Measurements from ENCODE around the gene SLC2A4RG. TPM values are rescaled to one million over a fixed set of nuclear protein-coding genes. Genes with fewer than 3 reads are reported as not detected.

The SLC2A4RG gene
- total RNA-seq, 1 donor from 2014 or later = 38.3 TPM

DNA sequence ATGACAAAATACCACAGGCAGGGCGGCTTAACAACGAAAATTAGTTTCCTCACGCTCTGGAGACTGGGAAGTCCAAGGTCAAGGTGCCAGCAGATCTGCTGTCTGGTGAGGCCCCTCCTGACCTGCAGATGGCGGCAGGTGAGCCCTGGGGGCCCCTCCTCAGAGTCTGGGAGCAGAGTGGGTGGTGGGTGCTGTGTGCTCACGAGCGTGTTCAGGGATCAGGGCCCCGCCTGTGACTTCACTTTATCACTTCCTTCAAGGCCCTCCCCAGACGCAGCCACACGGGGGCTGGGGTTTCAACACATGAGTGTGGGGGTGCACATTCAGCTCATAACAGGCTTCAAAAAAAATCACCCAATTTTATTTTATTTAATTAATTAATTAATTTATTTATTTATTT lies 39.3 kb downstream of the SLC2A4RG start:
- no peak overlapping the region for H3K4me3 Mint-ChIP-seq
- intact Hi-C loops (cut with micrococcal nuclease) = no loop called here
- H3K9me3 Mint-ChIP-seq = no peaks in the 10 kb centered on the region
- H3K36me3 Mint-ChIP-seq (ENCODE audit: low read depth) = no peaks in the 10 kb centered on the region
- H3K27ac Mint-ChIP-seq = no peak overlapping the region
- DNase-seq (ENCODE audit: low spot score) = no peak
- H3K27me3 Mint-ChIP-seq (ENCODE audit: insufficient read depth) = peaks cover 3% of the 10 kb centered on the region
- H3K4me1 Mint-ChIP-seq (ENCODE audit: low read depth) = peaks cover 7% of the 10 kb centered on the region

DNA sequence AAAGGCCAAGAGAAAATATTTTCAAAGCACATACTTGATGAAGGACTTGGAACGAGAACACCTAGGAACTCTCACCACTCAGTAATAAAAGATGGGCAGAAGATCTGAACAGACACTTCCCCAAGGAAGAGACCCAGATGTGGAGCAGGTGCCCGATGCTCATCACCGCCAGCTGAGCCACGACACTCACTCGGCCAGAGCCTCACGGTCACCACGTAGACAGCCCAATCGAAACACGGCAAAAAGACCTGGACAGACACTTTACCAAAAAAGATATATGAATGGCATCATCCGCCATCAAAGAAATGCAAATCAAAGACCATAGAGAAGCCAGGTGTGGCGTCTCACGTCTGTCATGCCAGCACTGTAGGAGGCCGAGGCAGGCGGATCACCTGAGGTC lies 41.6 kb downstream of the SLC2A4RG start:
- no peaks in the 10 kb centered on the region for H3K36me3 Mint-ChIP-seq (ENCODE audit: low read depth)
- no peak for DNase-seq (ENCODE audit: low spot score)
- H3K4me3 Mint-ChIP-seq = no peak overlapping the region
- H3K27me3 Mint-ChIP-seq (ENCODE audit: insufficient read depth) = peaks cover 3% of the 10 kb centered on the region
- H3K27ac Mint-ChIP-seq = no peak overlapping the region
- H3K4me1 Mint-ChIP-seq (ENCODE audit: low read depth) = peaks cover 7% of the 10 kb centered on the region
- intact Hi-C loops (cut with micrococcal nuclease) = no loop called here
- H3K9me3 Mint-ChIP-seq = no peaks in the 10 kb centered on the region

DNA sequence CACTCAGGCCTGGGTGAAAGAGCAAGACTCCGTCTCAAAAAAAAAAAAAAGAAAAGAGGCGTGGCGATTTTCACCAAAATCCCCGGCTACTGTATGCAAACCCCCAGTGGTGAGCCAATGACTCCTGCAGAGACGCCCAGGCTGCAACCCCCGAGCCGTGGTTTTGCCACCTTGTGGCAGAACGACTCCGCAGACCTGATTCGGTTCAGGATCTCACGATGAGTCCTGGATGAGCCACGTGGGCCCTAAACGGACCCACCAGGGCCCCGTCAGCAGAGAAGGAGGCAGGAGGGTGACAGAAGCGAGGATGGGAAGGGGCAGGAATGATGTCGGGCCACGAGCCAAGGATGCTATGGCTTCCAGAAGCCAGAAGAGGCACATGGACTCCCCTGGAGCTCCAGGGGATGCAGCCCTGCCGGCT lies 42.5 kb downstream of the SLC2A4RG start:
- Mint-ChIP-seq H3K4me3 (no peak overlapping the region), H3K4me1 (ENCODE audit: low read depth) (peaks cover 7% of the 10 kb centered on the region), H3K27ac (no peak overlapping the region), H3K9me3 (no peaks in the 10 kb centered on the region), H3K27me3 (ENCODE audit: insufficient read depth) (peaks cover 3% of the 10 kb centered on the region), H3K36me3 (ENCODE audit: low read depth) (no peaks in the 10 kb centered on the region)
- intact Hi-C loops (cut with micrococcal nuclease) = no loop called here
- no peak for DNase-seq (ENCODE audit: low spot score)

DNA sequence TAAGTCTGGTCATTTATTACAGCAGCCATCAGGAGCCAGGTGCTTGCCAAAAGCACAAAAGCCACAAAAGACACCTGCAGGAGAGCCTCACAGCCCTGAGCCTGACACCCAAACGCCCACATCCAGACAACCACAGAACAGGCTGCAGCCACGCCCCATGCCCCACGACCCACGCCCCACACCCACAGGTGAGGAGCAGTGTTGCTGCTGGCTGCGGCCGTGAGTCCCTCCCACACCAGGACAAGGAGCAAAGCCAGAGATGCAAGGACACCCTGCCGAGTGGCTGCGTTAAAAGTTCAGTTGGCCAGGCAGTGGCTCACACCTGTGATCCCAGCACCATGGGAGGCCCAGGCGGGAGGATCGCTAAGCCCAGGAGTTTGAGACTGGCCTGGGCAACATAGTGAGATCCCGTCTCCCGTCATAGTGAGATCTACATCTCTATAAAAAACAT lies 43.0 kb downstream of the SLC2A4RG start:
- Mint-ChIP-seq H3K9me3 (no peaks in the 10 kb centered on the region), H3K27me3 (ENCODE audit: insufficient read depth) (peaks cover 4% of the 10 kb centered on the region), H3K4me1 (ENCODE audit: low read depth) (peaks cover 7% of the 10 kb centered on the region), H3K36me3 (ENCODE audit: low read depth) (no peaks in the 10 kb centered on the region), H3K4me3 (peak overlapping the region; percentile 22), H3K27ac (no peak overlapping the region)
- no peak for DNase-seq (ENCODE audit: low spot score)
- intact Hi-C loops (cut with micrococcal nuclease) = no loop called here

DNA sequence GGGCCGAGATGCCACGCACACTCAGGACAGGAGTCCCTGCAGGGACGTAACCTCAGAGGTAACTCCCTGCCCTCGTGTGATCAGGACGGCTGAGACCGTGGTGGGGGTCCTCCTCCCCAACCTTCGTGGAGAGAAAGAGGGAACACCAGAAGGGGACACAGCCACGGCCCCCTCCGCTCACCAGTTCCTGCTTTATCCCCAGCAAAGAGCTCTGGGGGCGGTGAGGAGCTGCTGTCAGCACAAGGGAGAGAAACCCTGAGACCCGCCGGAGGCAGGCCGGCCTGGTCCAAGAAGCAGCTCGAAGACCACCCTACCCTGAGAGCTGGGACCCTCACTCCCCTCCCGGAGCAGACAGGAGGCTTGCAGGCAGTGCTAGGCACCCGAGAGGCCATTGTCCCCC lies 44.4 kb downstream of the SLC2A4RG start:
- H3K36me3 Mint-ChIP-seq (ENCODE audit: low read depth) = no peaks in the 10 kb centered on the region
- H3K27ac Mint-ChIP-seq = no peak overlapping the region
- DNase-seq (ENCODE audit: low spot score) = no peak
- no peaks in the 10 kb centered on the region for H3K9me3 Mint-ChIP-seq
- H3K27me3 Mint-ChIP-seq (ENCODE audit: insufficient read depth) = peaks cover 8% of the 10 kb centered on the region
- H3K4me1 Mint-ChIP-seq (ENCODE audit: low read depth) = peaks cover 7% of the 10 kb centered on the region
- H3K4me3 Mint-ChIP-seq = no peak overlapping the region
- intact Hi-C loops (cut with micrococcal nuclease) = no loop called here

DNA sequence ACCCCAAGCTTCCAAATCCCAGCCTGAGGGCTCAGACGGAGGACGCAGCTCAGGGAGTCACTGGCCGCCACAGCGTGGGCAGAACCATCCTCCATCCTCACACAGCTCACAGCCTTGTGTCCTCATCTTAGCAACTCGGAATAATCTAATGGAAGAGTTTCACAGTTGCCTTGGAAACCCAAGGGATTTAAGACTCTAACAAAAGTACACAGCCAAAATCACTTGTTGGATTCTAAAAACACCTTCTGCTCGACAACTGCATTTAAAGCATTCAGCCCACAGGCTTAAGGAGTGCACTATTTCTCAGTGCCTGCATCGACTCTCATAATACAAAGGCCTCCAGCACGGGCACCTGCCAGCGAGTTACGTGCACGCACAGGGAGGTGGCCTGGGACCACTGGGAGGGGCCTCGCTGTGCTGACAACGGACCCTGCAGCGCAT lies 46.1 kb downstream of the SLC2A4RG start:
- intact Hi-C loops (cut with micrococcal nuclease) = loop anchor here (1.0 to 5.0 kb wide), 3 partner anchors 79 to 272 kb away; no protein-coding TSS in a partner anchor
- H3K27me3 Mint-ChIP-seq (ENCODE audit: insufficient read depth) = peaks cover 8% of the 10 kb centered on the region
- H3K36me3 Mint-ChIP-seq (ENCODE audit: low read depth) = no peaks in the 10 kb centered on the region
- no peak for DNase-seq (ENCODE audit: low spot score)
- H3K9me3 Mint-ChIP-seq = no peaks in the 10 kb centered on the region
- peaks cover 7% of the 10 kb centered on the region for H3K4me1 Mint-ChIP-seq (ENCODE audit: low read depth)
- H3K27ac Mint-ChIP-seq = no peak overlapping the region
- H3K4me3 Mint-ChIP-seq = no peak overlapping the region

DNA sequence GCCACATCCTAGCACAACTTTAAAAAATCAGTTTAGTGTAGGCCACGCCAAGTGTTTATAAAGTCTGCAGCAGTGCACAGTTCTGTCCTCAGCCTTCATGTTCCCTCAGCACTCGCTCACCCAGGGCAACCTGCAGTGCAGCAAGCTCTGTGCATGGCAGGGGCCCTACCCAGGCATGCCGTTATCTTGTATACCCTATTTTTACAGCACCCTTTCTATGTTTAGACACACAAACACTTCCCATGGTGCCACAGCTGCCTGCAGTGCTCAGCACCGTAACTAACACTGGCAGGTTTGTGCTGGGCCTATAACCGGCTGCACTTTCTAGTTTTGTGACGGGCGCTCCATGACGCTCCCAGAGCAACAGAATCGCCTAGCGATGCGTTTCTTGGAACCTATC lies 47.7 kb downstream of the SLC2A4RG start:
- Mint-ChIP-seq H3K27me3 (ENCODE audit: insufficient read depth) (peaks cover 5% of the 10 kb centered on the region), H3K4me3 (no peak overlapping the region), H3K9me3 (no peaks in the 10 kb centered on the region), H3K27ac (no peak overlapping the region), H3K36me3 (ENCODE audit: low read depth) (no peaks in the 10 kb centered on the region), H3K4me1 (ENCODE audit: low read depth) (peaks cover 5% of the 10 kb centered on the region)
- DNase-seq (ENCODE audit: low spot score) = no peak
- intact Hi-C loops (cut with micrococcal nuclease) = loop anchor here (5.0 kb wide), 2 partner anchors 185 to 270 kb away; no protein-coding TSS in a partner anchor

DNA sequence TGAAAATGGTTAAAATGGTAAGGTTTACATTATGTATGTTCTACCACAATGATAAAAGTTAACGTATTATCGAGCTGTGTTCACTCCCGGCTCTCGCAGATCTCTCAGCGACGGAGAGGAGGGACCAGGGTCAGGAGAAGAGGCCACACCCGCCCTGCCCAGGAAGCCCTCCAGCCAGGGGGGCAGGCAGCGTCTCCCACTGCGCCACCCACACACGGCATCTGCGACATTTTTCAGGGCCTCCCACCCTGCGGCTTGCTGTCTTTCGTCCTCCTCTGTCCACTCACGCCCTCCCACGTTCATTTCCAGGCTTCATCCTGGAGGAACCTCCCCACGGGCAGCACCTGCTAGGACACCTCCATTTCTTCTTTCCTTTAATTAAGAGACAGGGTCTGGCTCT lies 48.2 kb downstream of the SLC2A4RG start:
- intact Hi-C loops (cut with micrococcal nuclease) = loop anchor here (5.0 kb wide), 2 partner anchors 185 to 270 kb away; no protein-coding TSS in a partner anchor
- no peak overlapping the region for H3K4me3 Mint-ChIP-seq
- H3K9me3 Mint-ChIP-seq = no peaks in the 10 kb centered on the region
- DNase-seq (ENCODE audit: low spot score) = no peak
- no peaks in the 10 kb centered on the region for H3K36me3 Mint-ChIP-seq (ENCODE audit: low read depth)
- no peak overlapping the region for H3K27ac Mint-ChIP-seq
- peaks cover 5% of the 10 kb centered on the region for H3K27me3 Mint-ChIP-seq (ENCODE audit: insufficient read depth)
- peaks cover under 1% of the 10 kb centered on the region for H3K4me1 Mint-ChIP-seq (ENCODE audit: low read depth)

DNA sequence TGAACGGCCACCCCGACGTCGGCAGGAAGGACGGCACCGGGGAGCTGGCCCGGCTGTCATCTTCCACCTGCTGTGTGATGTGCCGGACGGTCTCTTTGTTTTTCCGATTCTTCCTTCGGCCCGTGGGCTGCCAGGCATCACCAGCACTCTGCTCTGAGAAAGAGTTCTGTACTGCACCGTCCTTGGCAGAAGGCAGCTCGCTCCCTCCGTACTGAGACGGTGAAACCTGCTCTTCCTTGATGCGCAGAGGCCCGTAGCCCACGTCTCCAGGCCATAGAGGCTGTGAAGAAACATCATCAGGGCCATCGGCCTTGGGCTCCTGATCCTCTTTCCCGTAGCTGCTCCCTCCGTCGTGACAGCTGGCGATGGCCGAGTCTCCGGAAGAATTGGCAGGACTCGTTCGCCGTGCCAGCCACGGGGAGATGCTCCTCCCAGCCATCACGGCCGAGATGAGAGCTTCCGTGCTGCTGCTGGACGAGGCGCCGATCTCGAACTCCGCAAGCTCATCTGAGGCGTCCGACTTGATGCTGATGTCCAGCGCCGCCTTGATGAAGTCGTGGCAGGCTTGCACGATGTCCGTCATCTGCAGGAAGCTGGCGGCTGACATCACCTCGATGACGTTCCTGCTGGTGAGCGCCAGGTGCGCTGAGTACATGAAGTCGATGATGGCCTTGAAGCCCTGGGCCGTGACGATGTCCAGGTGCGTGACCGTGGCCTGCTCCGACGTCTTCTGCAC lies 50.4 kb downstream of the SLC2A4RG start:
- intact Hi-C loops (cut with micrococcal nuclease) = loop anchor here (5.0 kb wide), 2 partner anchors 182 to 267 kb away; no protein-coding TSS in a partner anchor
- H3K27ac Mint-ChIP-seq = no peak overlapping the region
- H3K36me3 Mint-ChIP-seq (ENCODE audit: low read depth) = no peaks in the 10 kb centered on the region
- DNase-seq (ENCODE audit: low spot score) = no peak
- peaks cover 7% of the 10 kb centered on the region for H3K27me3 Mint-ChIP-seq (ENCODE audit: insufficient read depth)
- H3K4me3 Mint-ChIP-seq = no peak overlapping the region
- H3K4me1 Mint-ChIP-seq (ENCODE audit: low read depth) = no peaks in the 10 kb centered on the region
- H3K9me3 Mint-ChIP-seq = no peaks in the 10 kb centered on the region

DNA sequence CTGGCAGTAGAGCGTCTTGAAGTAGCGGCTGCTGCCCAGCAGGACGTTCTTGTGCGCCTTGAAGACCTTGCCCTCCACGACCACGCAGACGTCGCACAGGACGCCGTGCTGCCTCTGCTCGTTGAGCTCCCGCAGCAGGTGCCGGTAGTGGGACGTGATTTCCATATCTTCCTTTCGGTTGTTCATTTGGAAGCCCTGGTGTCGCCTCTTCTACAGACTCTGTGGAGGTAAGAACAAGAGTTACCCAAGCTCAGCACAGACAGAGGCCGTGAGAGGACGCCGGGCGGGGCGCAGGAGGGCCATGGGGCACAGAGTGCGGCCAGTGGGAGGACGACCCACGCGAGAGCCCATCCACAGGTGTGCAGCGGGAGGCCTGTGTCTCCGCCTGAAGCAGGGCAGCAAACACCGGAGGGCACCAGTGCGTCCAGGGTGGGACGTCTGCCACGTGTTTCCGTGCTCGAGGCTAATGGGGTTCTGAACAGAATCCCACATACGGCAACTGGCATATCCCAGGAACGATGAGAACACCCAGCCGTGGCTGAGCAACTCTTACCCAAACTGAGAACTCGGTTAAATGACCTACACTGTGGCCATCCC lies 51.1 kb downstream of the SLC2A4RG start:
- peaks cover 7% of the 10 kb centered on the region for H3K27me3 Mint-ChIP-seq (ENCODE audit: insufficient read depth)
- H3K4me1 Mint-ChIP-seq (ENCODE audit: low read depth) = no peaks in the 10 kb centered on the region
- no peak overlapping the region for H3K4me3 Mint-ChIP-seq
- DNase-seq (ENCODE audit: low spot score) = no peak
- H3K9me3 Mint-ChIP-seq = no peaks in the 10 kb centered on the region
- intact Hi-C loops (cut with micrococcal nuclease) = no loop called here
- H3K27ac Mint-ChIP-seq = no peak overlapping the region
- H3K36me3 Mint-ChIP-seq (ENCODE audit: low read depth) = no peaks in the 10 kb centered on the region

DNA sequence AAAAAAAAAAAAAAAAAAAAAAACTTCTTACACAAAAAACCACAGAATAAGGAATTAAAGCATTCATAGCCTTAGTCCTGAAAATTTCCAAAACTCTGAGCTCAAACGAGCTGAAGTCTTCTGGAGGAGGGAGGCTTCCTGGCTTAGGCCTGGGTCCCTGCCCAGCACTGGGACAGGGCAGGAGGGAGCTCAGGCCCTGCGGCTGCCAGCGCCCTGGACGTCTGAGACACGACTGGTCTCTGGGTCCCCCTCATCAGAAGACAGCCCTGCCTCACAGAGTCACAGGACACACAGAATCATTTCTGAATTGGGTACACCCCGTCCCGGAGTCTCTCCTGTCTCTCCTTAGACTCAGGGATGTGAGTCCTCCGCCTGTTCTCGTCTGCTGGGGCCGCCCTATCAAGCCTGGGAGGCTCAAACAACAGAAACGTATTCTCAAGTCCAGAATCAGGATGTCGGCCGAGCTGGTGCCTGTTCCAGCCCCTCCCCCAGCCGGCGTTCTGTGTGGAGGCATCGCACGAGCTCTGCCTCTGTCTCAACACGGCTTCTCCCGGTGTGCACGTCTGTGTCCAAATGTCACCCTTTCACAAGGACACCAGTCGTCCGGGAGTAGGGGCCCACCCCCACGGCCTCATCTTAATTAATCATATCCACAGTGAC lies 52.1 kb downstream of the SLC2A4RG start:
- Mint-ChIP-seq H3K27ac (no peak overlapping the region), H3K36me3 (ENCODE audit: low read depth) (no peaks in the 10 kb centered on the region), H3K4me3 (no peak overlapping the region), H3K9me3 (no peaks in the 10 kb centered on the region), H3K4me1 (ENCODE audit: low read depth) (no peaks in the 10 kb centered on the region), H3K27me3 (ENCODE audit: insufficient read depth) (peaks cover 10% of the 10 kb centered on the region)
- no peak for DNase-seq (ENCODE audit: low spot score)
- intact Hi-C loops (cut with micrococcal nuclease) = no loop called here

DNA sequence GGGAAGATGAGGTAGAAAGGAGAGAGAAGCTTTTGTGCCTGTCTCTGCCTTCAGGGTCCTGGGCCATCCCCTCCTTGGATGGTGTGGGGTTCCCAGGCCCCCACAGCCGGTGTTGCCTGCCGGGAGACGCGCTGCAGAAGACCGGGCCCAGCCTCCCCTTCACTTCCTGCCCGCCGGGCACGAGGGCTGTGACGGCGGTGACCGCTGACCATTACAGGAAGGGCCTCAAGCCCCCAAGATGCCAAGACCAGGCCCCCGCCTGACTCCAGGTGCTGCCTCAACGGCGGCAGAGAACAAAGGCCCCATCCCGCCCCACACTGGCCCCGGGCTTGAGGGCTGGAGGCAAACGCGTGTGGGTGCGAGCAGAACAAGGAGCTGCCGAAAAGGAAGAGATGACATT lies 53.3 kb downstream of the SLC2A4RG start:
- H3K4me3 Mint-ChIP-seq = no peak overlapping the region
- intact Hi-C loops (cut with micrococcal nuclease) = no loop called here
- H3K27me3 Mint-ChIP-seq (ENCODE audit: insufficient read depth) = peaks cover 8% of the 10 kb centered on the region
- H3K4me1 Mint-ChIP-seq (ENCODE audit: low read depth) = no peaks in the 10 kb centered on the region
- no peaks in the 10 kb centered on the region for H3K36me3 Mint-ChIP-seq (ENCODE audit: low read depth)
- H3K27ac Mint-ChIP-seq = no peak overlapping the region
- H3K9me3 Mint-ChIP-seq = no peaks in the 10 kb centered on the region
- DNase-seq (ENCODE audit: low spot score) = no peak
